IPS-11a (cell line): ENCODE measurements around the gene SNPH.

ENCODE experiments used
- H3K4me3 ChIP-seq: one replicate; pipeline ENCODE4 v1.5.1; 2013; ENCODE audit warnings: low read depth, low read length, control low read depth

The SNPH gene

DNA sequence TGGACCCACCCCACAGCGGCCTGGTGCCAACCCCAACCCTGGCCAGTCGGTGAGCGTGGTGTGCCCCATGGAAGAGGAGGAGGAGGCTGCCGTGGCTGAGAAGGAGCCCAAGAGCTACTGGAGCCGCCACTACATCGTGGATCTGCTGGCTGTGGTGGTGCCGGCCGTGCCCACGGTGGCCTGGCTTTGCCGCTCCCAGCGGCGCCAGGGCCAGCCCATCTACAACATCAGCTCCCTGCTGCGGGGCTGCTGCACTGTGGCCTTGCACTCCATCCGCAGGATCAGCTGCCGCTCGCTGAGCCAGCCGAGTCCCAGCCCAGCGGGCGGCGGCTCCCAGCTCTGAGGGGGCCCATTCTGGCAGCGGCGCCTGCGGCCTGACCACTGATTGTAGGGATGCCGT lies 39.6 kb downstream of the SNPH start:
- no peak overlapping the region for H3K4me3 ChIP-seq

DNA sequence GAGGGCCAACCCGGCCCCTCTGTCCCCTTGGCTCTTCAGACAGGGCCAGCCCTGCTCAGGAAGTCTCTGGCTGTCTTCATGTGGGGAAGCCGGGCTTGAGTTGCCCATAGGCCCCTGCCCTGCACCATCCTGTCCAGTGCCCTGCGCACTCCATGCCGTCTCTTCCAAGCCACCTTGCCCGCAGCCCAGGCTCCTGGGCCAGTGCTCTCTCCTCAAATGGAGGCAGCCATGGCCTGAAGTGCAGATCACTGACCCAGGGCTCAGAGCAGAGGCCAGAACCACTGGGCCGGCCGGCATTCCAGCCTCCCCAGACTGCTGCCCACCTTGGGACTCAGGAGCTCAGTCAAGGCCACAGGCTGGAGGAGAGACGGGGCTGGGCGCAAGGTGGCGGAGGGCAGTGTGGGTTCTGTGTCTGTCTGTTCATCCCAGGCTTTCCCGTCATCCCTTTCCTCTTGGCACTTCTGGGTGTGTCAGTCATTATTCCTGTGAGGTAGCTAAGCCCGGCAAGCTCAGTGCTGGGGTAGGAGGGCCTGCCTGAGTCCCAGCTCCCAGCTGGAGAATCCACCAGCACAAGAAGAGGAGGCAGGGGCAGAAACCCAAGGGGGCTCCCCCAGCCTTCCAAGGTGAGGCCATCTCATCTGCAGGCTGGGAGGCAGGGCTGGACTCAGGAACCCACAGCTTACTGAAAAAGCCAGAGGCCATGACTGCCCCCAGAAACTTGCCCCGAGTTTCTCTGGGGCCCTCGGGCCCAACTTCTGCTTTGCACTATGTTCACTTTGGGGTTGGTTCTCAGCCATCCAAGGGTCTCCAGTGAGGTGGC lies 40.4 kb downstream of the SNPH start:
- no peak overlapping the region for H3K4me3 ChIP-seq

DNA sequence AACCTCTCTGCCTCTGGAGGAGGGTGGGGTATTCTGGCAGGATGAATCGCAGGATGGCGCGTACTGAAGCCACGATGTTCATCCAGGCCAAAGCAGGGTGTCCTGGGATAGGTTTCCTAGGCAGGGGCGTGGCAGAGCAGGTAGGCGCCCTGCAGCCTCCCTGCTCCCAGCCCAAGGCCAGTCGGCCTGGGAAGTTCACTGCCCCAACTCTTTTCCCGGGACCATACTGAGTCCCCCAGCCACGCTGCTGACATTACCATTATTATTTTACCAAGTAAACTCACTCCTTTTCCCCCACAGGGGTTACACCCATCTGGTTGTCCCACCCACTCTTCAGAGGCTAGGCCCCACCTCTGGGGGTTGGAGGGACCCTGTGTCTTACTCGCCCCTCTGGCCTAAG lies 41.1 kb downstream of the SNPH start:
- H3K4me3 ChIP-seq = no peak overlapping the region

DNA sequence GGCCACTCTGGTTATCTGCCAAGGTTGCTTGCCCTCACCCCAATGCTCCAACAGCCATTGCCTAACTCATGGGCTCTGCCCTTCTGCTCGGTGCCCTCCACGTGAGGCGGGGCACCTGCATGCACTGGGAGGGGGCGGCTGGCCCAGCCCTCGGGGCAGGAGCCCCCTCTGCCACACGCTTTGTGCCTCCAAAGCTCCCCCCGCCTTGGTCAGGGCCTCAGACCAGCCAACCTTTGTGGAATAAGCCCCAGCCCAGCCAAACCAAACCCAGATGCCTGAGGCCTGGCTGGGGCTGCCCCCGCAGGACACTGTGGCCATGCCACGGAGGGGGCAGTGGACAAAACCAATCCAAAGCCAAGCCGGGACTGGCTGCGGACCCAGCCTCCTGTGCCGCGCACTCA lies 41.5 kb downstream of the SNPH start:
- H3K4me3 ChIP-seq = no peak overlapping the region

DNA sequence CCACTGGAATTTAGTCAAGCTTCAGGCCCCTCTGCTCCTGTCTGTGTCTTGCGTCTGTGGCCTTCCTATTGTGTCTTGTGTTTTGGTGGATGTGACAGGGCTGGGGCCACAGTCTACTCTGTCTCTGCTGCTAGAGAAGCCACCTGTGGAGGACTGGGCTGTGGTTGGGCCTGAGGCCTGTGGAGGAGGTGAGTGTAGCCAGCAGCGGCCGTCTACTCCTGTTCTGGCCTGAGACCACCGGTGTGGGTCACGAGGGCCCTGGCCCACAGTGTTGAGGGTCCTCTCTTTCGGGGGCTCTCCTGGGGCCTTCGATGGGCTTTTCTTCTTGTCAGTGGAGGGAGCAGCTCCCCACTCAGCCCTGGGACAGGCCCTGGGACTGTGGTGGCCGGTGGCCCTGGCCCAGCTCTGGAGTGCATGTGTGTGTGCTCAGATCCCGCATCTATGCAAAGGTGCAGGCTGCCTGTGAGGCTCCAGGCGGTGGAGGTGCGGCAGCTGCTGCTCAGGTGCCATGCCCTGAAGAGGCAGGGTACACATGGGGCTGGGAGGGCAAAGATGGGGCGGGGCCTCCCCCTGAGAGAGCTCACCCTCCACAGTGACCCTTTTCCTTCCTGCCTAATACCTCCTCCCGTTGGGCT lies 42.1 kb downstream of the SNPH start:
- no peak overlapping the region for H3K4me3 ChIP-seq

DNA sequence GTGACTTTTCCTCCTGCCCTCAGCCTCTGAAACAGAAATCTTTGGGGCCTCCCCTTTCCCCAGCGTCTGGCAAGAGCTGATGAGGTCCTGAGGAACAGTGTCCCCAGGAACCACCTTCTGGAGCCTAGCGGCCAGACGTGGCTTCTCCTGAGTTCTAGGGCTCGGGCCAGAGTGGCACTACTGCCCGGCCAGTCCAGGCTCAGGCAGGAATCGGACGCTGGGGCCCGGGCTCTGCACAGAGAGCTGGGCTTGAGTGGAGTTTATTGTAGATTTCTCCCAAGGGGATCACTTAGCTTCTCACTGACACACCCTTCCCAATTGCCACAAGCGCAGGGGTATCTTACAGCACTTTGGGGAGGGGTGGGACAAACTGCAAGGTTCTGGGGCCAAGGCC lies 42.6 kb downstream of the SNPH start:
- H3K4me3 ChIP-seq = no peak overlapping the region

DNA sequence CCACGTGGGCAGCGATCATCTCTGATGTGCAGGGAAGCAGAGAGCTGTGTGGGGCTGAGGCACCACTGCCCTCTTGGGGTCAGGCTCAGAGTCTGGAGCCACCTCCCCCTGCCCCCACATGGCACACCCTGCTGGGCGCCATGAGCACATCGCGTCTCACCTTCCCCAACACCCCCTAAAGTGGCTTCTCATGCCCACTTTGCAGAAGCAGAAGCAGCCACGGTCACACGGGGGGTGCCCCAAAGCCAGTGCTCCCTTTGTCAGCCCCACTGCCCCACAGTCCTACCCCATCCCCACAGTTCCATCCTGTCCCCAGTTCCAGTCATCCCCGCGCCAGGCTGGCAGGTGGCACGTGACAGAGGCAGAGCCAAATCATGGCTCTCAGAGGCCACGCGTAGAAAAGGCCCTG lies 43.3 kb downstream of the SNPH start:
- H3K4me3 ChIP-seq = no peak overlapping the region

DNA sequence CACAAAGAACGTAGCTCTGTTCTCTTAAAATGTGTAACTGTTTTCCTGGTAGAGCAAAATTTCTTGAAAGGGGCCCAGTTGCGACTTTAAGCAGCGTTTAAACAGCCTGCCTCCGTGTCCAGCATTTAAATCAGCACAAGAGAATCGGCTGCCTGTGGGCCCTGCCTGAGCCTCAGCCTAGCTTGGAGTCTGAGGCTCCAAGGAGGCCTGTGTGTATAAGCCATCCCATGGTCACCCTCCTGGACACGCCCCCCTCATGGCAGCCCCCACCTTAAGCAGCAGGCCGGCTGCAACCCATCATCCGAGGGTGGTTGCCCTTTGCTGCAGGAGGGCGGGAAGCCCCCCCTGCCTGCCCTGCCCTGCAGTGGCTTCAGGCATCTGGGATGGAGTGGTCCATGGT lies 44.0 kb downstream of the SNPH start:
- H3K4me3 ChIP-seq = no peak overlapping the region

DNA sequence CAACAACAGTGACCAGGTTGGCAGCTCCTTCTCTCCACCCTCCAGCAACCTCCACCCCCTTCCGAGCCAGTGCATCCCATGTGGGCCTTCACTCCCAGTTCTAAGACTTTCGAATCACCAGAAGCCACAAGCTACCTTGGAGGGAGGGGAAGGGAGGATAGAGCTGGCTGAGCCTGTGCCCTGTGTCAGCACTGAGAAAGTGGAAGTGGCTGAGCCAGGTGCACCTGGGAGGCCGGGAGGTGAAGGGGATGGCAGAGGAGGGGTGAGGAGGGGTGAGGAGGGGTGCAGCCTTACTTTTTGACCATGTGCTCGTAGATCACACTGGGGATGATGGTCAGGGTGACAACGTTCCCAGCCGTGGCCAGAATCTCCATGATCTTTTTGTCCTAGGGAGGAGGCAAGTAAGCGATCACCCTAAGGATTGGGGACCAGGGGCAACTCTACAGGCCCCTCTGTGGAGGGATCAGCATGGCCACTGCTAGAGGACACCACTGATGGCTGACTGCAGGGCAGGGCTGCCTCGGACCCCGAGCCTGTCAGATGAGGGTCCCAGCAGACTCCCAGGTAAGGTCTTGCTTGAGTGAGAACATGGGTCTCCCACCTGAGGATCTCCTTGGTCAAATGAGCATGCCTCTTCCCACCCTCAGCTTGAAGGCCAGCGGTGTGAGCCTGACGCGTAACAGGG lies 44.6 kb downstream of the SNPH start:
- H3K4me3 ChIP-seq = no peak overlapping the region

DNA sequence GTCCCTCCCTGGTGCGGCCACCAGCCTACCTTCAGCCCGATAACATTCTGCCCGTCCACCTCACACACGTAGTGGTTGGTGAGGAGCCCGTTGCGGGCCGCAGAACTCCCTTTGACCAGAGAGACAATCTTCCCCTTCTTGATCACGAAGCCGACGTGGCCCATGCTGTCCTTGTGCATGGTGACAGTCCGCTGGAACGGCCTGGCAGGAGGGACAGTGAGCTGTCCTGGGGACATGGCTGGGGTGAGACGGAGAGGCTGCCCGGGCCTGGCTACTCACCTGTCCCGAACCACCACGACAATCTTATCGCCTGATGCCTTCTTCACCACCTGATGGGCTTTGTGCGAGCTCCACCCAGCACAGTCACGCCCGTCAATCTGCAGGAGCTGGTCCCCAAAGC lies 46.2 kb downstream of the SNPH start:
- no peak overlapping the region for H3K4me3 ChIP-seq

DNA sequence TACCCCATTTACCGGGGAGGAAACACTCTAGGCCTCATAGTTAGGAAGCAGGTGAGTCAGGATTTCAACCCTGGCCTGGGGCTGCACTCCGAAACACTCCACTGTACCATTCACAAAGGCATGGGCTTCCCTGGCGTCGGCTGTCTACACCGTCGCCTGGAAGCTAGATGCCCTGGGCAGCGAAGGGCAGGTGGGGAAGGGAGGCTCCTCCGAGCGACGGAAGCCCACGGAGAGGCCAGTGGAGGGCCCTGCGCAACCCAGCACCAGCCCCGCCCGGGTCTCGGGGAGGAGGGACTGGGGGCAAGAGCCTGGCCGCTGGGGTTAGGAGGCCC lies 46.8 kb downstream of the SNPH start:
- peak overlapping the region; percentile 24 for H3K4me3 ChIP-seq

DNA sequence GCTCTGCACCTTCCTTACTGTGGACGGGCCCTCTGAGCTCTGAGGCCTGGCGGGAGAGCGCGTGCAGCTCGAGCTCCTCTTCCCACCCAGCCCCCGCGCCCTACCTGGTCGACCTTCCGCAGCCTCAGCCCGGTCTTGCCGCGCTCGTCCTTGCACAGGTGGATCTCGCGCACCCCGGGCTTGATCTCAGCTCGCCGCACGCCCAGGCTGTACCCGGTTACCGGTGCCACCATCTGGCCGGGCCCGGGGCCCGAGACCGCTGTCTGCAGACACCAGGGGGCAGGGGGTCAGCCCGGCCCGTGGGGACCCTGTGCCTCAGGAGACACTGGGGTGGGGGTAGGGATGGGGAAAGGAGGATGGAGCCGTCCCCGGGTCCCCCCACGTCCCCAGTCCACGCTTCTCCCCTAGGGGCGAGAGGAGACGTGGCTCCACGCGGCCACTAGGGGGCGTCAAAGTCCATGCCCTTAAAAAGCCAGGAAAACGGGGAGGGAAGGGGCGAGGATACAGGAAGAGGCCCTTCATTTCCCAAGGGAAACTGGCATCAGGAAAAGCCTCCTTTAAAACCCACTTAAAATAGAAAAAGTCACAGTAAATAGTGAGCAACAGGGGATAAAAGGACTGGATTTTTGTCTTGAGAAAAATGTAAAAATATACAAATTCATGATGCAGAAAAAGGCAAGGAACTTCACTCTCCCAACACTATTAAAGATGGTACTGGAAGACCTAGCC lies 47.3 kb downstream of the SNPH start:
- H3K4me3 ChIP-seq = peak overlapping the region; percentile 24

DNA sequence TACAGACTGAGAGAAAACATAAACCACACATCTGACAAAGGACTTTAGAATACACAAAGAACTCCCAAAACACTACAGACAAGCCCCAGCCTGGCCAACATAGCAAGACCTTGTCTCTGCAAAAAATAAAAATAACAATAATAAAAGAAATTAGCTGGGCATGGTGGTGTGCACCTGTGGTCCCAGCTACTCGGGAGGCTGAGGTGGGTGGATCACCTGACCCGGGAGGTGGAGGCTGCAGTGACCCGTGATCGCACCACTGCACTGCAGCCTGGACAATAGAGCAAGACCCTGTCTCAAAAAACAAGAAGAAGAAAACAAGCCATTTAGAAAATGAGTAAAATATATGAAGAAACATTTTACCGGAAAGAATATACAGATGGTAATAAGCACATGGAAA lies 49.7 kb downstream of the SNPH start:
- no peak overlapping the region for H3K4me3 ChIP-seq

DNA sequence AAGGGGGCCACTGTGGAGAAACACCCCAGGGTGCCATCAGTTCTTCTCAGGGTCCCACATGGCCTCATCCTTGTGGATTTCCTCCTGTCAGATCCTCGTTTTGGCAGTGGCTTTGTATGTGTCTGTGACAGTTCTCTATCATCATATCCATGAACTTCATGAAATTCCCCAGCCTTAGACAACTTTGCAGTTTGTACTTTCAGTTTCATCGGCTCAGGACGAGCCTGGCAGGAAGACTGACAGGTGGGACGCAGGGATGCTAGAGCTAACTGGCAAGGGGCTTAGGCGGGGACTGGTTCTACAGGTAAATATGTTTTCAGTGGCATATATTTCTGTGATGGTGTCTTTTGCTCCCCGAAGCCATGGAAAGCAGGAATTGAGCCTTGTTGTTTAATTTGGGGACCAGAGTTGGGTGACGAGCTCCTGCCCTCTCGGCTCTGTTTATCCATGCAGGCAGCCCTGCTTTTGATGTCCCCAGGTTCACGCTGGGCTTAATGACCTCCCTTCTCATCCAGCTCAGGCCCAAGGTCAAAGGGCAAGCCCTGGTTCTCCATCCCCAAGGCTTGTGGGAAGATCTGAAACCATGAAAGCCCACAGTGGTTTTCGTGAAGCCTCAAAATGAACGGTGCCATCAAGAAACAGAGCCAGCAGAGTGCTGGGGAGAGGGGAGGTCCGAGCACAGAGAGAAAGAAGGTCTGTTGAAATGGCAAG lies 51.6 kb downstream of the SNPH start:
- no peak overlapping the region for H3K4me3 ChIP-seq

DNA sequence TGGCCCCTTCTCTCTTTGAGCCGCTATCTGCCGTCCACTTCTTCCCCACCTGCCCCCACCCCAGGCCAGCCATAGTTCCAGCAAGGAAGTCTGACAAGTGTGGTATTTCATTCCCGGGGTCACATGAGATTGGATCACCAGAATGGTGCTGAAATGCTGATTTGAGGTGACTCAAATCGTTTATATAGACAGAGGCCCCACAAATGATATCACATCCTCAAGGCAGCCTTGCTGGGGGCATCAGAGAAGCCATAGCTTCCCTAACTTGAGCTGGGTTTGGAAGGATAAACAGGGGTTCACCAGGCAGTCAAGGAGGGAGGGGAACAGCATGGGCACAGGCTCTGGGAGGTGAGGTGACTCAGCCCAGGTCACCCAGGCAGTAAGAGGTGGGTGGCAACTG lies 53.0 kb downstream of the SNPH start:
- H3K4me3 ChIP-seq = no peak overlapping the region

DNA sequence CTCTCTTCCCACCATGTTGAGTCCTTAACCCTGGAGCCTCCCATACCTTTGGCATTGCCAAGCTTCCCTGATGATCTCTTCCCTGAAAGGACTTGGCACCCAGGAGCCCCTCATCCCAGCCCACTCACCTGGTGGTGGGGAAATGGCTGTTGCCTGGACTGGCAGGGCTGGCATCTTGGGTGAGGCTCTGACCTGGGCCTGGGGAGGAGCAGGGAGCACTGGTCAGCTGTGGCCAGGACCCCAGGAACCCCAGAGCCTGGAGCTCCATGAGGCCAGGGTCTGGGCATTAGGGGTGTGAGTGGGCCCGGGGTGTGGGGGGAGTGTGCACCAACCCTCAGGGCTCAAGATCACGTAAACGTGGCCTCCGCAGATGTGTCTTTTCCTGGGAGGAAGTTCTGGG lies 53.4 kb downstream of the SNPH start:
- no peak overlapping the region for H3K4me3 ChIP-seq

DNA sequence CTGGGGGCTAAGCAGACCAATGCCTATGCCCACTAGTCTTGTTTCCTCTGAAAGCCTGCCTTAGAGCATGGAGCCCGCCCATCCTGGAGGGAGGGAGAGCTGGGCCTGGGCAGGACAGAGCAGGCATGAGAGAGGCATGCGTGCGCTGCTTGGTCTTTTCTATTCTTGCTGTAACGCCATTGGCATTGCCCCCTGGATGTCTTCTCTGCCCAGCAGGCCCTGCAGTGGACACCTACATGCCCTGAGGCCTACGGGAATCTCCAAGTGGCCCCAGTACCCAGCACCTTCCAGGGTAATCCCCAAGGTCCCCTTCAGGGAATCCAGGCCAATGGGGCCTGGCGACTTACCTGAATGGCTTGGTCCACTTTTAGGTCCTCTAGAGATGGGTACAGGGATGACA lies 53.9 kb downstream of the SNPH start:
- no peak overlapping the region for H3K4me3 ChIP-seq

DNA sequence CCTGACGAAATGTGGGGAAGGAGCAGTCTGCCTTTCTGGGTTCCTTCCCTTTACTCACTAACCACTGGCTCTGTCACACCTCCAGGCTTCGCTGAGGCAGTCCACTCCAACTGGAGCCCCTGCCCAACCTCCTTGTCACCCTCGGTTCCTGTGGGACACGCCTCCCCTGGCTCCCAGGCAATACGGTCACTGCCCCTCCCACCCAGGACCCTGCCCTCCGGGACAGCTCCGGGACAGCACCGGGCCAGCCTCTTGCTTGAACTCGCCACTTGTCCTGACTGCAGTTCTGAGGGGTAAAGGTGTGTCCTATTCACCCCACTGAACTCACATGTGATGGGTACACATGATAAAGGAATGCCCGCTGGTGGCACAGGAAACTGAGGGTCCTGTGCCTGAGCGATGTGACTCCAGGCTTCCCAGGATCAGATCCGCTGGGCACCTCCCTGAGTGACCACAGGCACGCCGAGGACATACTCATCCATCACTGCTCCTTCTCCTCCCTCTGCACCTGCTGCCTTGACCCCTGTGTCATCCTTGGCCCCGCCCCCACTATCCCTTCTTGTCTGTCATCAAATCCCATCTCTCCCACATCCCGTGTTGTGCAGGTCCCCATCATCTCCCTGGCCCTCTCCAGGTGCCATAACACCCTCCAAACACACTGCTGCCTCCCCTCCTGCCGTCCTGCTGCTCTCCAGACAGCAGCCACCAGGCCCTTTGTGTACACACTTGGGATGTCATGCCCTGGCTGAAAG lies 55.0 kb downstream of the SNPH start:
- no peak overlapping the region for H3K4me3 ChIP-seq

DNA sequence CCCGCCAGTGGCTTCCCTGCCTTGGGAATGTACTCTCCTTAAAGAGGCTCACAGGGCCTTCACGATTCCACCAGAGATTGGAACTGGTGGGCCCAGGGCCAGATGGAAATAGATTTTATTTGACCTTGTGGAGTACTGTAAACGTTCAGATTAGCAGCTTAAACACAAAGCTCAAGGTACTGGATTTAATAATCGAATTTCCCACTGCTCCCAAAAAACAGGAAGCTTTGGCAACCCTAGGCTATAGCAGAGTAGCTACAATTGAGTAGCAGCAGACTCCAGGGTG lies 55.5 kb downstream of the SNPH start:
- H3K4me3 ChIP-seq = no peak overlapping the region

DNA sequence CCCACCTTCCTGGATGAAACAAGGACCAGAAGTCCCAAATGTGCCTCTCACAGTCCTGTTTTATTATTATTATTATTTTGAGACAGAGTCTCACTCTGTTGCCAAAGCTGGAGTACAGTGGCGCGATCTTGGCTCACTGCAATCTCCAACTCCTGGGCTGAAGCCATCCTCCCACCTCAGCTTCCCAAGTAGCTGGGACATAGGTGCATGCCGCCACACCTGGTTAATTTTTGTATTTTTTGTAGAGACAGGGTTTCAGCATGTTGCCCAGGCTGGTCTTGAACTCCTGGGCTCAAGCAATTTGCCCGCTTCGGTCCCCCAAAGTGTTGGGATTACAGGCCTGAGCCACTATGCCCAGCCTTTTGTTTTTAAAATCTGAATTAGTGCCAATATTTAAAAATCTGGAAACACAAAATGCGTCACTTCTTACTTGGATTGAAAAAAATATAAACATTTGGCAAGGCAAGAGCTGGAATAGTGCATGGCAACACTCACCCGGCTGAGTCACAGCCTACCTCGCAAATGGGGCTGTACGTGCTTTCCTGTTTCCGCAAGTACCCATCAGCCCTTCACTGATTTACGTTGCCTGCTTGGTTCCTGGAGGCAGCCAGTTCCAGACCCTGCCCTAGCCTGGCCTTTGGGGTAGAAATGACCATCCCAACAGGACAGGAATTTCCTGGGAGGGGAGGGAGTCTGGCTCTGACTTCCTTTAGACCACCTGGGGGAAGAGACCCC lies 56.6 kb downstream of the SNPH start:
- no peak overlapping the region for H3K4me3 ChIP-seq
